ENCODE results near the gene BRPF1. TPM values are rescaled to one million over a fixed set of nuclear protein-coding genes. Genes with fewer than 3 reads are reported as not detected.
"Not testable (repeated sequence)": the region's sequence is repeated elsewhere in the genome, so short reads cannot be mapped to it uniquely, and the experiment has no call there.

Gene BRPF1
- total and polyA plus RNA-seq, 2 experiments from 2014 or later, result 11.1 to 17.3 TPM

DNA sequence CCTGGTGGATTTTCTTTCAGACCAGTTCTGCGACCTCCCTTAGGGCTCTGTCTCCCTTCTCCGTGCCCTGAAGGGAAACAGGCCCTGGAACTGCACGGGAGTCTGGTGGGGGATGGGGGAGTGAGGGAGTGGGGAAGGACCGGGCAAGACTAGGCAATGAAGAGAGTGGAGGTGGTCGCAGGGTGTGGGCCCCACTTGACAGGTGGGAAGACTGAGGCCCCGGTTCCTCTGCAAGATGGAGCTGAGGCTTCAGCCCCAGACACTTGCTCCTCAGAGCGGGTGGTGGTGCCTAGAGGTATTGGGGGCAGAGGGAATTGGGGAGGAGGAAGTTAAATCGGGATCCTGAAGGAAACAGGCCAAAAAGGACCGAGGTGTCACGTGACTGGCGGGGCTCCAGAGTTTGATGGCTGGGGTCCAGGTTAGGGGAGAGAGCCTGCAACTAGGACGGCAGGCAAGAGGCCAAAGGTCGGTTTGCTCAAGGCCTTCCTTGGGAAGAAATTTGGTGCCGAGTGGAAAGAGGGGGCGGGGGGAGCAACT lies 38.8 kb downstream of the BRPF1 start:
- no peaks in the 10 kb centered on the region for H3K4me1 ChIP-seq (ENCODE audit: low read depth)
- H3K27me3 ChIP-seq, result no peaks in the 10 kb centered on the region
- H3K36me3 ChIP-seq, result no peaks in the 10 kb centered on the region
- no peaks in the 10 kb centered on the region for H3K9me3 ChIP-seq (ENCODE audit: low read depth)
- no peak overlapping the region for H3K27ac ChIP-seq
- H3K4me3 ChIP-seq, result peak overlapping the region; percentile 17
- DNase-seq (ENCODE audit: low read depth in 1 of 2, low spot score in 1 of 2), result peak in 1 of 2 donors; percentile 90
- TF ChIP-seq, protein P1, sequence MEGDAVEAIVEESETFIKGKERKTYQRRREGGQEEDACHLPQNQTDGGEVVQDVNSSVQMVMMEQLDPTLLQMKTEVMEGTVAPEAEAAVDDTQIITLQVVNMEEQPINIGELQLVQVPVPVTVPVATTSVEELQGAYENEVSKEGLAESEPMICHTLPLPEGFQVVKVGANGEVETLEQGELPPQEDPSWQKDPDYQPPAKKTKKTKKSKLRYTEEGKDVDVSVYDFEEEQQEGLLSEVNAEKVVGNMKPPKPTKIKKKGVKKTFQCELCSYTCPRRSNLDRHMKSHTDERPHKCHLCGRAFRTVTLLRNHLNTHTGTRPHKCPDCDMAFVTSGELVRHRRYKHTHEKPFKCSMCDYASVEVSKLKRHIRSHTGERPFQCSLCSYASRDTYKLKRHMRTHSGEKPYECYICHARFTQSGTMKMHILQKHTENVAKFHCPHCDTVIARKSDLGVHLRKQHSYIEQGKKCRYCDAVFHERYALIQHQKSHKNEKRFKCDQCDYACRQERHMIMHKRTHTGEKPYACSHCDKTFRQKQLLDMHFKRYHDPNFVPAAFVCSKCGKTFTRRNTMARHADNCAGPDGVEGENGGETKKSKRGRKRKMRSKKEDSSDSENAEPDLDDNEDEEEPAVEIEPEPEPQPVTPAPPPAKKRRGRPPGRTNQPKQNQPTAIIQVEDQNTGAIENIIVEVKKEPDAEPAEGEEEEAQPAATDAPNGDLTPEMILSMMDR (IDR thresholded peaks at IDR 0.05; ENCODE audit: low read depth, low read length), result no peak

- H3K27me3 ChIP-seq; H3K4me1 ChIP-seq (ENCODE audit: low read depth); H3K36me3 ChIP-seq; H3K4me3 ChIP-seq; H3K9me3 ChIP-seq (ENCODE audit: low read depth); H3K27ac ChIP-seq; DNase-seq (ENCODE audit: low read depth in 1 of 2, low spot score in 1 of 2): not testable (repeated sequence)
Measured at GRCh38 chr3:9771007-9771406, 39.5 kb downstream of the BRPF1 start.

DNA sequence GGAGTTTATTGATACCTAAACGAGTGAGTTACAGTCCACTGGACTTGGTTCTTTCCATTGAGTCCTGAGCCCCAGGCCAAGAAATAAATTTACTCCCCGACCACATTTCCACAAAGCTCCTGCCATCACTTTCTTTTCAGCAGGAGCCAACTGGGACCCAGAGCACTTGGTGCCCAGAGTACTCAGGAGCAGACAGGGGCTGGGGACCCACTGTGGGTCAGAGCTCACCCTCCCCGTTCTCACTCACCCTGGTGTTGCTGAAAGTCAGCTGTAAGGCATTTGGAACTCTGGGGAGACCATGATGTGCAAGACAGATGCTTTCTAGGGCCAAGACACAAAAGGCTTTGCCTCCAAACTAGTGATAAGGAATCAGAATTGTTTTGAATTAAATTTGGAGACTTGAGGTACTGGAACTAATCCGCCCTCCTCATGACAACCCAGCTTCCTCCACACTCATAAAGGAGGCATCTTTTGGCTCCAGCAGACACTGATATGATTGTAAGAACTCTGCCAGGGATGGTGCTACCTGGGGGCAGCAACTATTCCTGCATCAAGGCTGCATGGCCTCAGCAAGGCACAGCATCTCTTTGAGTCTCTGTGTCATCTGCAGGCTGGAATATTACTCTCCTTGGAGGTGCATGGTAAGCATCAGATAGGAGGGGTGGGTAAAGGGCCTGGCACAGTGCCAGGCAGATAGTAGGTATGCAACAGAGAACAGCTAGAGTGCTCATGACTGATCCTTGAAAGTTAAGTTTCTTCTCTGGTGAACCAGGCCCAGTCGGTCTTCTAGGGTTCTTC lies 45.6 kb downstream of the BRPF1 start:
- Histone ChIP-seq H3K27me3 (no peaks in the 10 kb centered on the region), H3K4me1 (ENCODE audit: low read depth) (no peaks in the 10 kb centered on the region), H3K9me3 (ENCODE audit: low read depth) (no peaks in the 10 kb centered on the region), H3K36me3 (peaks cover 13% of the 10 kb centered on the region), H3K27ac (no peak overlapping the region), H3K4me3 (no peak overlapping the region)
- TF ChIP-seq, protein P1 (IDR thresholded peaks at IDR 0.05; ENCODE audit: low read depth, low read length), result no peak
- no peak for DNase-seq (ENCODE audit: low read depth in 1 of 2, low spot score in 1 of 2)

- no peak for DNase-seq (ENCODE audit: low read depth in 1 of 2, low spot score in 1 of 2)
- H3K9me3 ChIP-seq (ENCODE audit: low read depth), result no peaks in the 10 kb centered on the region
- TF ChIP-seq, protein P1 (IDR thresholded peaks at IDR 0.05; ENCODE audit: low read depth, low read length), result no peak
- no peak overlapping the region for H3K4me3 ChIP-seq
- peaks cover 18% of the 10 kb centered on the region for H3K36me3 ChIP-seq
- no peaks in the 10 kb centered on the region for H3K27me3 ChIP-seq
- no peaks in the 10 kb centered on the region for H3K4me1 ChIP-seq (ENCODE audit: low read depth)
- no peak overlapping the region for H3K27ac ChIP-seq
Measured at GRCh38 chr3:9777694-9778021, 46.1 kb downstream of the BRPF1 start.

GRCh38 chr3:9778143-9779074 lies 46.9 kb downstream of the BRPF1 start:
- Histone ChIP-seq H3K4me3 (no peak overlapping the region), H3K4me1 (ENCODE audit: low read depth) (no peaks in the 10 kb centered on the region), H3K27ac (no peak overlapping the region), H3K36me3 (peaks cover 24% of the 10 kb centered on the region), H3K9me3 (ENCODE audit: low read depth) (no peaks in the 10 kb centered on the region), H3K27me3 (no peaks in the 10 kb centered on the region)
- DNase-seq (ENCODE audit: low read depth in 1 of 2, low spot score in 1 of 2), result peak in 1 of 2 donors; percentile 56
- TF ChIP-seq, protein P1 (IDR thresholded peaks at IDR 0.05; ENCODE audit: low read depth, low read length), result no peak
